Left forelimb (tissue), 1 donor: ENCODE measurements around the gene ALOX5AP.

ENCODE experiments used
- DNase-seq: peaks from one replicate; pipeline ENCODE4 v3.0.0-alpha.2; 2018; ENCODE audit warnings: low spot score

The ALOX5AP gene

GRCh38 chr13:30735025-30735871, at the start of gene ALOX5AP:
Gene ALOX5AP, plus strand, starts transcription at chr13:30735543. Its CDS starts 63 bp downstream, at chr13:30735606.
- DNase-seq: no peak

GRCh38 chr13:30685987-30686386, 49.4 kb upstream of the ALOX5AP start:
- DNase-seq: no peak

GRCh38 chr13:30687601-30688000, 47.7 kb upstream of the ALOX5AP start:
- DNase-seq: no peak

- no peak for DNase-seq
These were observed 45.6 kb upstream of the ALOX5AP start for GRCh38 chr13:30689752-30690151.

- peak; percentile 82 for DNase-seq
These were observed 44.8 kb upstream of the ALOX5AP start for GRCh38 chr13:30690282-30691188.

GRCh38 chr13:30692113-30692512, 43.2 kb upstream of the ALOX5AP start:
- no peak for DNase-seq

GRCh38 chr13:30696278-30697176, 38.8 kb upstream of the ALOX5AP start:
- DNase-seq: no peak

GRCh38 chr13:30697177-30697953, 38.0 kb upstream of the ALOX5AP start:
- no peak for DNase-seq

- no peak for DNase-seq
These were observed 37.3 kb upstream of the ALOX5AP start for GRCh38 chr13:30697996-30698401.

- no peak for DNase-seq
These were observed 36.8 kb upstream of the ALOX5AP start for GRCh38 chr13:30698488-30699005.

- DNase-seq: no peak
These were observed 35.0 kb upstream of the ALOX5AP start for GRCh38 chr13:30700364-30700763.

- DNase-seq: no peak
These were observed 33.3 kb upstream of the ALOX5AP start for GRCh38 chr13:30702006-30702405.

GRCh38 chr13:30704596-30704995, 30.7 kb upstream of the ALOX5AP start:
- DNase-seq: no peak

GRCh38 chr13:30705680-30706079, 29.7 kb upstream of the ALOX5AP start:
- no peak for DNase-seq

GRCh38 chr13:30708541-30708940, 26.8 kb upstream of the ALOX5AP start:
- DNase-seq: no peak

- DNase-seq: no peak
These were observed 24.9 kb upstream of the ALOX5AP start for GRCh38 chr13:30710442-30710841.

GRCh38 chr13:30711375-30711774, 24.0 kb upstream of the ALOX5AP start:
- DNase-seq: no peak

GRCh38 chr13:30711837-30712236, 23.5 kb upstream of the ALOX5AP start:
- DNase-seq: no peak

GRCh38 chr13:30712536-30713532, 22.5 kb upstream of the ALOX5AP start:
- no peak for DNase-seq
